GM12878 (cell line): Measurements from ENCODE around the gene ZFYVE19. TPM values are rescaled to one million over a fixed set of nuclear protein-coding genes. Genes with fewer than 3 reads are reported as not detected.

ENCODE experiments used
- ATAC-seq: fragments of 200-7000 bp; cut with Tn5 transposase; 3 replicates; pipeline ENCODE4 v1.9.1; 2020; ENCODE audit warnings: mild to moderate bottlenecking, moderate library complexity
- BruUV-seq: library from RNA; stranded (reverse); fragments of 400-500 nt; replicated peaks from 2 replicates; lab custom pipeline; 2021; lab: Mats Ljungman, UMichigan
- CTCF ChIA-PET: fragments of 300-600 bp; sonication (Branson Sonifier 250); formaldehyde crosslinking; extraction: SDS; loops from one replicate; lab custom pipeline; 2021; ENCODE audit warnings: inconsistent platforms; lab: Yijun Ruan, JAX
- POLR2A ChIA-PET: fragments of 350-600 bp; formaldehyde crosslinking; extraction: SDS; loops from one replicate; lab custom pipeline; 2021; ENCODE audit warnings: inconsistent platforms; lab: Charles Lee
- RAD21 ChIA-PET: fragments of 300-600 bp; sonication (Branson Sonifier 250); formaldehyde crosslinking; loops from one replicate; lab custom pipeline; 2023; ENCODE audit warnings: antibody characterized with exemption; ENCODE audit not compliant: unreplicated experiment; lab: Charles Lee
- SMC1A ChIA-PET: fragments of 300-600 bp; sonication (Branson Sonifier 250); formaldehyde crosslinking; loops from one replicate; lab custom pipeline; 2023; ENCODE audit not compliant: unreplicated experiment, uncharacterized antibody; lab: Charles Lee
- DNase-seq: peaks from one replicate; pipeline ENCODE4 v3.0.0-alpha.2; 2011; ENCODE audit warnings: low read depth, low spot score
- FAIRE-seq: peaks from 3 replicates; lab custom pipeline; 2011; peaks lifted over from hg19 to GRCh38; lab: Jason Lieb, UNC
- H2AFZ ChIP-seq: 2 replicates; pipeline ENCODE4 v1.6.0; 2011; ENCODE audit warnings: low read depth, low read length, control low read depth; ENCODE audit not compliant: control insufficient read depth
- H3K27ac ChIP-seq: 2 replicates; pipeline ENCODE4 v1.5.1; 2011; ENCODE audit warnings: control low read depth; ENCODE audit not compliant: control insufficient read depth, insufficient read depth
- H3K27me3 ChIP-seq, 2 experiments: replicated peaks in 1 of 2; 2 replicates each; pipeline versions ENCODE4 v1.6.0 to v1.6.1; 2011; ENCODE audit warnings: low read length in 1 of 2; ENCODE audit not compliant: control insufficient read depth in 2 of 2, insufficient read depth in 2 of 2
- H3K36me3 ChIP-seq, 2 experiments: 2 replicates each; pipeline ENCODE4 v1.5.1; 2011; ENCODE audit warnings: low read length in 1 of 2; ENCODE audit not compliant: control insufficient read depth in 2 of 2, insufficient read depth in 2 of 2
- H3K4me1 ChIP-seq: 2 replicates; pipeline ENCODE4 v1.6.1; 2011; ENCODE audit warnings: mild to moderate bottlenecking, low read length, moderate library complexity, mixed read lengths; ENCODE audit not compliant: control insufficient read depth, insufficient read depth
- H3K4me2 ChIP-seq: 2 replicates; pipeline ENCODE4 v1.6.0; 2011; ENCODE audit warnings: control low read depth; ENCODE audit not compliant: control insufficient read depth, insufficient read depth
- H3K4me3 ChIP-seq: fragments of 200-600 bp; sonication (generic); 2 replicates; pipeline ENCODE4 v1.5.1; 2016
- H3K79me2 ChIP-seq: 2 replicates; pipeline ENCODE4 v1.6.0; 2011; ENCODE audit warnings: low read length; ENCODE audit not compliant: control insufficient read depth, insufficient read depth
- H3K9ac ChIP-seq: 2 replicates; pipeline ENCODE4 v1.8.0; 2011; ENCODE audit warnings: low read length, control low read depth, mixed read lengths; ENCODE audit not compliant: control insufficient read depth, insufficient read depth
- H3K9me3 ChIP-seq: replicated peaks from 3 replicates; pipeline ENCODE4 v1.5.1; 2011; ENCODE audit warnings: mild to moderate bottlenecking, low read length; ENCODE audit not compliant: control insufficient read depth, insufficient read depth
- H4K20me1 ChIP-seq: 2 replicates; pipeline ENCODE4 v1.6.0; 2011; ENCODE audit not compliant: control insufficient read depth, insufficient read depth
- ATF7 ChIP-seq: fragments of 450-650 bp; IDR thresholded peaks from 2 replicates; pipeline ENCODE4 v1.6.1; 2016; ENCODE audit warnings: low read depth, mild to moderate bottlenecking
- CHD1 ChIP-seq: IDR thresholded peaks from 2 replicates; pipeline ENCODE4 v1.6.1; 2012; ENCODE audit warnings: low read depth, low read length, improper control_type of control experiment
- CHD2 ChIP-seq: IDR thresholded peaks from 2 replicates; pipeline ENCODE4 v1.6.1; 2011; ENCODE audit warnings: low read depth, low read length, improper control_type of control experiment, borderline replicate concordance
- ESRRA ChIP-seq: IDR thresholded peaks from 2 replicates; pipeline ENCODE4 v1.6.1; 2012; ENCODE audit warnings: mild to moderate bottlenecking, low read length, improper control_type of control experiment
- HDGF ChIP-seq: fragments of 450-650 bp; IDR thresholded peaks from 2 replicates; pipeline ENCODE4 v1.6.1; 2016; ENCODE audit warnings: antibody characterized with exemption
- JUNB ChIP-seq: IDR thresholded peaks from 2 replicates; pipeline ENCODE4 v1.6.1; 2016; ENCODE audit warnings: antibody characterized with exemption, mild to moderate bottlenecking
- MYC ChIP-seq: IDR thresholded peaks from 2 replicates; pipeline ENCODE4 v1.6.1; 2011; ENCODE audit warnings: mild to moderate bottlenecking, low read length, moderate library complexity, inconsistent platforms; ENCODE audit not compliant: insufficient read depth, insufficient replicate concordance, insufficient read length, severe bottlenecking
- POU2F2 ChIP-seq: IDR thresholded peaks from 3 replicates; pipeline ENCODE4 v1.6.1; 2011; ENCODE audit warnings: low read depth, mild to moderate bottlenecking, low read length, borderline replicate concordance
- RCOR1 ChIP-seq: conservative IDR thresholded peaks from 2 replicates; pipeline ENCODE4 v1.6.1; 2012; ENCODE audit warnings: low read depth, low read length, improper control_type of control experiment
- SMC3 ChIP-seq: IDR thresholded peaks from 2 replicates; pipeline ENCODE4 v1.6.1; 2011; ENCODE audit warnings: low read length, improper control_type of control experiment, borderline replicate concordance
- SREBF1 ChIP-seq: IDR thresholded peaks from 2 replicates; pipeline ENCODE4 v1.6.1; 2012; ENCODE audit warnings: mild to moderate bottlenecking, low read length
- STAT3 ChIP-seq: IDR thresholded peaks from 2 replicates; pipeline ENCODE4 v1.6.1; 2011; ENCODE audit warnings: low read depth, low read length, improper control_type of control experiment
- TBL1XR1 ChIP-seq: IDR thresholded peaks from 2 replicates; pipeline ENCODE4 v1.6.1; 2012; ENCODE audit warnings: low read depth, low read length, improper control_type of control experiment
- TCF7 ChIP-seq: IDR thresholded peaks from 2 replicates; pipeline ENCODE4 v1.6.1; 2014; ENCODE audit warnings: antibody characterized with exemption, borderline replicate concordance
- ZZZ3 ChIP-seq: IDR thresholded peaks from 2 replicates; pipeline ENCODE4 v1.6.1; 2011; ENCODE audit warnings: low read depth; ENCODE audit not compliant: control insufficient read depth, insufficient read length
- WGBS: methylation state at CpG from one replicate; pipeline ENCODE4 v1.1.6; 2016; ENCODE audit warnings: low lambda C conversion rate; ENCODE audit not compliant: insufficient replicate concordance, insufficient coverage; ENCODE audit errors: missing lambda C conversion rate; 5-methylcytosine and 5-hydroxymethylcytosine counted together
- in situ Hi-C: fragments of 300-500 bp; cut with MboI; formaldehyde crosslinking; loops from 9 replicates; pipeline ENCODE4 v1.14.3; 2018; ENCODE audit warnings: mixed read lengths
- intact Hi-C: fragments of 100-400 bp; cut with micrococcal nuclease; formaldehyde crosslinking; loops from one replicate; pipeline ENCODE4 v1.14.2; 2022; ENCODE audit not compliant: unreplicated experiment
- polyA plus RNA-seq, 11 experiments: library from polyadenylated mRNA; depleted of rRNA in 4 of 11; unstranded in 6 of 11; stranded (reverse) in 5 of 11; fragments of >200 nt; fragmentation: Nextera tagmentation in 4 of 11; fragmentation: Illumina TruSeq in 1 of 11; extraction: Ambion mirVana in 4 of 11; extraction: Trizol in 1 of 11; gene quantifications; 1 replicate in 1 of 11; 2 replicates in 10 of 11; pipeline versions ENCODE4 v1.2.1 to v1.2.3, GENCODE V29; 2011 to 2016; ENCODE audit warnings: inconsistent platforms in 2 of 11, missing spikeins in 2 of 11, low read depth in 1 of 11
- total RNA-seq, 4 experiments: library from RNA; depleted of rRNA in 3 of 4; stranded (reverse); fragments of >200 nt in 3 of 4; fragmentation: Illumina TruSeq in 1 of 4; extraction: Trizol in 1 of 4; gene quantifications; 2 replicates each; pipeline versions ENCODE4 v1.2.1 to v1.2.3, GENCODE V29; 2013 to 2021
- TF ChIP-seq, protein P1 (sequence below): IDR thresholded peaks from 2 replicates; pipeline ENCODE4 v1.6.1; 2011; ENCODE audit warnings: borderline replicate concordance, low read depth, mild to moderate bottlenecking, moderate library complexity, mixed read lengths, low read length; ENCODE audit not compliant: insufficient read depth; ENCODE audit errors: extremely low read length
- TF ChIP-seq, protein P2 (sequence below): fragments of 450-650 bp; IDR thresholded peaks from 2 replicates; pipeline ENCODE4 v1.6.1; 2018; ENCODE audit warnings: mild to moderate bottlenecking, low read depth, moderate library complexity; ENCODE audit not compliant: partially characterized antibody
- TF ChIP-seq, protein P3 (sequence below): IDR thresholded peaks from 2 replicates; pipeline ENCODE4 v1.6.1; 2012; ENCODE audit warnings: low read depth, low read length, improper control_type of control experiment

ZFYVE19 gene
- total and polyA plus RNA-seq, 10 of the 15 experiments (the other 5 are each of a cell fraction or from before 2014, with no cell fraction given), result 1.7 to 36.3 (median 17.0) TPM

DNA sequence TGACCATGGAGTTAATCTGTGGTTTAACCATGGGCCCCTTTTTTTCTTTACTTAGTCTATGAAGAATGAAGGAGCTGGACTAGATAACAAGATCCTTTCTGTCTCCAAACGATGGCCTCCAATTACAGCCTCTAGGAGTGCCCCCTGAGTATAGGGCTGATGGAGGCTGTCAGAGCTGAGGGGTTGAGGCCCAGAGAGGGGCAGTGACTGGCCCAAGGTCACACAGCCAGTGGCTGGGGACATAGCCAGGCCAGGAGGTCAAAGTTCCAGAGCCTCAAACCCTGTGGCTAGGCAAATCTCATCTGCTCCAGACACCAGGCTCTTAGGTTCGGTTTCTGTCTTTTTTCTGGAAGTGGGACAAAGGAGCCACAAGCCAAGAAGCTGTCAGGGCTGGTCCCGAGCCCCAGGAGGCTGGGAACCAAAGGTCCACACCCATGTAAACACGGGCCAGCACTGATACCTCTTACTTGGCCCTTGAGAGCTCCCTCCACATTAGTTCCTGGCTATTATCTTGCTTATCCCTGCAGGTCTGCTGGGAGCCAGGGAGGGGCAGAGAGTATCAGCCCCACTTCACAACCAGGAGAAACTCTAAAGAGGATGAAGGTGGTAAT lies 56.9 kb downstream of the ZFYVE19 start:
- ChIA-PET POLR2A (interaction anchor here (0.6 kb wide), 1 partner anchor 274 kb away, joined by 4 read pairs; no protein-coding TSS in a partner anchor), SMC1A (interaction anchor here (1.1 to 8.5 kb wide), 3 partner anchors 9 to 31 kb away, joined by 3 to 290 read pairs (median 144); partner anchors contain the start of genes RHOV and VPS18), CTCF (no interaction called here), RAD21 (interaction anchor here (0.5 kb wide), 1 partner anchor 369 kb away, joined by 3 read pairs; no protein-coding TSS in a partner anchor)
- H3K9ac ChIP-seq, result no peak overlapping the region
- no peak overlapping the region for H3K27ac ChIP-seq
- WGBS, result 32% methylated on average over 4 of the region's 4 CpGs
- no peaks in the 10 kb centered on the region for H3K79me2 ChIP-seq
- intact Hi-C loops (no loop called here), in situ Hi-C loops (no loop called here)
- no peaks in the 10 kb centered on the region for H3K27me3 ChIP-seq
- no peak for ATAC-seq
- BruUV-seq, result no TSS peak
- no peaks in the 10 kb centered on the region for H3K9me3 ChIP-seq
- H3K36me3 ChIP-seq, result no peaks in the 10 kb centered on the region
- no peak overlapping the region for H3K4me2 ChIP-seq
- DNase-seq, result no peak
- peaks cover 4% of the 10 kb centered on the region; the same call in 1 of the 2 replicates for H3K4me1 ChIP-seq
- H3K4me3 ChIP-seq, result no peak overlapping the region
- no peak overlapping the region for H2AFZ ChIP-seq
- H4K20me1 ChIP-seq, result no peaks in the 10 kb centered on the region
- no peak for FAIRE-seq
- TF ChIP-seq TBL1XR1 (no peak), STAT3 (no peak), CHD2 (no peak), POU2F2 (no peak), SREBF1 (no peak), CHD1 (no peak), MYC (no peak), ESRRA (no peak), SMC3 (no peak), JUNB (no peak), TCF7 (no peak), RCOR1 (no peak), ATF7 (no peak), ZZZ3 (no peak), HDGF (no peak)
- TF ChIP-seq, protein P1, sequence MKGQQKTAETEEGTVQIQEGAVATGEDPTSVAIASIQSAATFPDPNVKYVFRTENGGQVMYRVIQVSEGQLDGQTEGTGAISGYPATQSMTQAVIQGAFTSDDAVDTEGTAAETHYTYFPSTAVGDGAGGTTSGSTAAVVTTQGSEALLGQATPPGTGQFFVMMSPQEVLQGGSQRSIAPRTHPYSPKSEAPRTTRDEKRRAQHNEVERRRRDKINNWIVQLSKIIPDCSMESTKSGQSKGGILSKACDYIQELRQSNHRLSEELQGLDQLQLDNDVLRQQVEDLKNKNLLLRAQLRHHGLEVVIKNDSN, result no peak
- TF ChIP-seq, protein P2, sequence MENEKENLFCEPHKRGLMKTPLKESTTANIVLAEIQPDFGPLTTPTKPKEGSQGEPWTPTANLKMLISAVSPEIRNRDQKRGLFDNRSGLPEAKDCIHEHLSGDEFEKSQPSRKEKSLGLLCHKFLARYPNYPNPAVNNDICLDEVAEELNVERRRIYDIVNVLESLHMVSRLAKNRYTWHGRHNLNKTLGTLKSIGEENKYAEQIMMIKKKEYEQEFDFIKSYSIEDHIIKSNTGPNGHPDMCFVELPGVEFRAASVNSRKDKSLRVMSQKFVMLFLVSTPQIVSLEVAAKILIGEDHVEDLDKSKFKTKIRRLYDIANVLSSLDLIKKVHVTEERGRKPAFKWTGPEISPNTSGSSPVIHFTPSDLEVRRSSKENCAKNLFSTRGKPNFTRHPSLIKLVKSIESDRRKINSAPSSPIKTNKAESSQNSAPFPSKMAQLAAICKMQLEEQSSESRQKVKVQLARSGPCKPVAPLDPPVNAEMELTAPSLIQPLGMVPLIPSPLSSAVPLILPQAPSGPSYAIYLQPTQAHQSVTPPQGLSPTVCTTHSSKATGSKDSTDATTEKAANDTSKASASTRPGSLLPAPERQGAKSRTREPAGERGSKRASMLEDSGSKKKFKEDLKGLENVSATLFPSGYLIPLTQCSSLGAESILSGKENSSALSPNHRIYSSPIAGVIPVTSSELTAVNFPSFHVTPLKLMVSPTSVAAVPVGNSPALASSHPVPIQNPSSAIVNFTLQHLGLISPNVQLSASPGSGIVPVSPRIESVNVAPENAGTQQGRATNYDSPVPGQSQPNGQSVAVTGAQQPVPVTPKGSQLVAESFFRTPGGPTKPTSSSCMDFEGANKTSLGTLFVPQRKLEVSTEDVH, result no peak
- TF ChIP-seq, protein P3, sequence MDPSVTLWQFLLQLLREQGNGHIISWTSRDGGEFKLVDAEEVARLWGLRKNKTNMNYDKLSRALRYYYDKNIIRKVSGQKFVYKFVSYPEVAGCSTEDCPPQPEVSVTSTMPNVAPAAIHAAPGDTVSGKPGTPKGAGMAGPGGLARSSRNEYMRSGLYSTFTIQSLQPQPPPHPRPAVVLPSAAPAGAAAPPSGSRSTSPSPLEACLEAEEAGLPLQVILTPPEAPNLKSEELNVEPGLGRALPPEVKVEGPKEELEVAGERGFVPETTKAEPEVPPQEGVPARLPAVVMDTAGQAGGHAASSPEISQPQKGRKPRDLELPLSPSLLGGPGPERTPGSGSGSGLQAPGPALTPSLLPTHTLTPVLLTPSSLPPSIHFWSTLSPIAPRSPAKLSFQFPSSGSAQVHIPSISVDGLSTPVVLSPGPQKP, result no peak
